K562 (cell line): ENCODE measurements around the gene LAP3. TPM values are rescaled to one million over a fixed set of nuclear protein-coding genes. Genes with fewer than 3 reads are reported as not detected.

Source experiments
- ATAC-seq: fragments of 200-7000 bp; cut with Tn5 transposase; 3 replicates; pipeline ENCODE4 v1.9.1; 2020; ENCODE audit warnings: moderate library complexity
- BruUV-seq: library from RNA; stranded (reverse); fragments of 400-500 nt; replicated peaks from 2 replicates; lab custom pipeline; 2021; lab: Mats Ljungman, UMichigan
- CTCF ChIA-PET: fragments of 300-600 bp; formaldehyde crosslinking; extraction: SDS; loops from one replicate; lab custom pipeline; 2021; ENCODE audit warnings: low intra/inter-chr PET ratio; lab: Yijun Ruan, JAX
- POLR2A ChIA-PET: fragments of 300-600, 350-650 bp; sonication (Branson Sonifier 250); formaldehyde crosslinking; extraction: SDS; loops from one replicate; lab custom pipeline; 2021; ENCODE audit warnings: antibody characterized with exemption, inconsistent platforms; lab: Yijun Ruan, JAX
- DNase-seq, 4 experiments: peaks; one replicate each; pipeline versions ENCODE4 v3.0.0 to v3.0.0-alpha.2; 2011 to 2018; ENCODE audit warnings: low spot score in 3 of 4, mixed read lengths in 3 of 4; ENCODE audit errors: extremely low read depth in 1 of 4
- FAIRE-seq: peaks from 2 replicates; lab custom pipeline; 2011; peaks lifted over from hg19 to GRCh38; lab: Jason Lieb, UNC
- H2AFZ ChIP-seq: 2 replicates; pipeline ENCODE4 v1.6.0; 2011; ENCODE audit warnings: low read depth, low read length, control low read depth, inconsistent platforms
- H3K27ac ChIP-seq: fragments of 200-600 bp; 3 replicates; pipeline ENCODE4 v1.8.0; 2011; ENCODE audit warnings: low read depth, mild to moderate bottlenecking, control low read depth, inconsistent platforms, low read length, moderate library complexity, mixed read lengths; ENCODE audit errors: extremely low read depth
- H3K27me3 ChIP-seq, 2 experiments: fragments of 300-600 bp in 1 of 2; 2 replicates in 1 of 2; 3 replicates in 1 of 2; pipeline versions ENCODE4 v1.6.0 to v1.8.0; 2011; ENCODE audit warnings: inconsistent platforms in 2 of 2, low read length in 2 of 2, mild to moderate bottlenecking in 1 of 2, mixed read lengths in 1 of 2, moderate library complexity in 1 of 2; ENCODE audit not compliant: control insufficient read depth in 2 of 2, insufficient read depth in 2 of 2
- H3K36me3 ChIP-seq: fragments of 300-600 bp; 3 replicates; pipeline ENCODE4 v1.8.0; 2011; ENCODE audit warnings: mild to moderate bottlenecking, low read length, inconsistent platforms; ENCODE audit not compliant: control insufficient read depth, insufficient read depth
- H3K4me1 ChIP-seq, 2 experiments: fragments of 200-600 bp in 1 of 2; replicated peaks in 1 of 2; 2 replicates in 1 of 2; 3 replicates in 1 of 2; pipeline versions ENCODE4 v1.5.1 to v1.8.0; 2011; ENCODE audit warnings: inconsistent platforms in 2 of 2, low read length in 2 of 2, mild to moderate bottlenecking in 1 of 2, mixed read lengths in 1 of 2, moderate library complexity in 1 of 2; ENCODE audit not compliant: control insufficient read depth in 2 of 2, insufficient read depth in 2 of 2
- H3K4me2 ChIP-seq: 2 replicates; pipeline ENCODE4 v1.6.1; 2011; ENCODE audit warnings: low read length, control low read depth, inconsistent platforms, mixed read lengths; ENCODE audit not compliant: insufficient read depth
- H3K4me3 ChIP-seq: fragments of 200-600 bp; sonication (generic), shearing (Covaris generic); 2 replicates; pipeline ENCODE4 v1.5.1; 2016; ENCODE audit warnings: control low read depth, inconsistent platforms
- H3K79me2 ChIP-seq: fragments of 200-600 bp; 3 replicates; pipeline ENCODE4 v1.8.0; 2011; ENCODE audit warnings: low read length, inconsistent platforms; ENCODE audit not compliant: control insufficient read depth, insufficient read depth
- H3K9ac ChIP-seq, 2 experiments: 2 replicates each; pipeline versions ENCODE4 v1.6.0 to v1.6.1; 2011; ENCODE audit warnings: low read depth in 2 of 2, low read length in 2 of 2, control low read depth in 1 of 2, inconsistent platforms in 1 of 2, mild to moderate bottlenecking in 1 of 2, mixed read lengths in 1 of 2; ENCODE audit not compliant: insufficient read depth in 1 of 2
- H3K9me1 ChIP-seq: one replicate; pipeline ENCODE4 v1.6.0; 2011; ENCODE audit warnings: inconsistent platforms, mild to moderate bottlenecking, low read length, moderate library complexity; ENCODE audit not compliant: control insufficient read depth, insufficient read depth
- H3K9me3 ChIP-seq: replicated peaks from 2 replicates; pipeline ENCODE4 v1.5.1; 2011; ENCODE audit warnings: low read depth, low read length, inconsistent platforms; ENCODE audit not compliant: control insufficient read depth, insufficient read depth
- H4K20me1 ChIP-seq: replicated peaks from 2 replicates; pipeline ENCODE4 v1.6.1; 2011; ENCODE audit warnings: low read length, inconsistent platforms, mixed read lengths; ENCODE audit not compliant: control insufficient read depth, insufficient read depth
- CREB1 ChIP-seq, 2 experiments: sonication (generic) in 1 of 2; formaldehyde crosslinking in 1 of 2; IDR thresholded peaks; 2 replicates each; pipeline versions ENCODE4 v1.6.1 to v1.8.0; 2012 to 2022; ENCODE audit warnings: inconsistent platforms in 1 of 2, mild to moderate bottlenecking in 1 of 2, missing genetic modification reagents in 1 of 2, moderate library complexity in 1 of 2
- ETV1 ChIP-seq: fragments of 450-650 bp; conservative IDR thresholded peaks from 2 replicates; pipeline ENCODE4 v1.6.1; 2016; ENCODE audit warnings: missing genetic modification characterization, control low read depth, low read depth, missing compliant biosample characterization
- FOXA3 ChIP-seq, 2 experiments: fragments of 450-650 bp in 1 of 2; sonication (generic) in 1 of 2; formaldehyde crosslinking; IDR thresholded peaks in 1 of 2; conservative IDR thresholded peaks in 1 of 2; 2 replicates each; pipeline versions ENCODE4 v1.4.0 to v1.8.0; 2020 to 2022; ENCODE audit warnings: mild to moderate bottlenecking in 2 of 2, missing genetic modification reagents in 1 of 2
- GTF3C2 ChIP-seq: IDR thresholded peaks from 3 replicates; pipeline ENCODE4 v1.6.1; 2011; ENCODE audit warnings: borderline replicate concordance, mild to moderate bottlenecking, moderate library complexity; ENCODE audit not compliant: insufficient read length; ENCODE audit errors: extremely low read depth
- HCFC1 ChIP-seq: IDR thresholded peaks from 2 replicates; pipeline ENCODE4 v1.6.1; 2012; ENCODE audit warnings: low read depth, low read length, improper control_type of control experiment
- IRF2 ChIP-seq: sonication (generic); formaldehyde crosslinking; IDR thresholded peaks from 2 replicates; pipeline ENCODE4 v1.8.1; 2022; ENCODE audit warnings: mild to moderate bottlenecking, missing genetic modification reagents
- PCBP2 ChIP-seq: fragments of 200-400 bp; formaldehyde crosslinking; IDR thresholded peaks from 2 replicates; pipeline ENCODE4 v1.6.1; 2018; ENCODE audit warnings: low read length, low read depth, mild to moderate bottlenecking, moderate library complexity; ENCODE audit not compliant: poor library complexity, severe bottlenecking
- PRPF4 ChIP-seq: fragments of 200-400 bp; formaldehyde crosslinking; IDR thresholded peaks from one replicate; pipeline ENCODE4 v1.6.1; 2017; ENCODE audit warnings: low read length, low read depth, mild to moderate bottlenecking; ENCODE audit not compliant: insufficient read depth, poor library complexity, severe bottlenecking
- SMARCA4 ChIP-seq: fragments of 450-650 bp; IDR thresholded peaks from 2 replicates; pipeline ENCODE4 v1.6.1; 2016
- SMARCA5 ChIP-seq: fragments of 450-650 bp; IDR thresholded peaks from 2 replicates; pipeline ENCODE4 v1.6.1; 2016
- STAT5B ChIP-seq: fragments of 250-450 bp; sonication (Bioruptor Pico); IDR thresholded peaks from 2 replicates; pipeline ENCODE4 v1.8.0; 2021; ENCODE audit warnings: mild to moderate bottlenecking, inconsistent platforms
- ZBTB8A ChIP-seq: fragments of 450-650 bp; IDR thresholded peaks from 2 replicates; pipeline ENCODE4 v1.6.1; 2018; ENCODE audit warnings: mild to moderate bottlenecking, moderate library complexity; ENCODE audit not compliant: partially characterized antibody
- ZNF398 ChIP-seq: fragments of 250-450 bp; sonication (Bioruptor Pico); IDR thresholded peaks from 2 replicates; pipeline ENCODE4 v1.8.0; 2021; ENCODE audit warnings: moderate library complexity, mild to moderate bottlenecking, inconsistent platforms
- WGBS: fragments of 100-300 bp; shearing (Covaris generic); methylation state at CpG from one replicate; pipeline ENCODE4 v1.1.6; 2016; ENCODE audit warnings: low coverage, mixed read lengths; ENCODE audit not compliant: insufficient coverage; ENCODE audit errors: missing lambda C conversion rate; 5-methylcytosine and 5-hydroxymethylcytosine counted together
- in situ Hi-C: fragments of 300-500 bp; cut with MboI; formaldehyde crosslinking; loops from 4 replicates; pipeline ENCODE4 v1.15.0; 2018; ENCODE audit warnings: inconsistent platforms, mixed read lengths
- intact Hi-C: fragments of 100-400 bp; cut with micrococcal nuclease; formaldehyde crosslinking; loops from 2 replicates; pipeline ENCODE4 v1.14.2; 2022
- polyA plus RNA-seq, 8 experiments: library from polyadenylated mRNA; depleted of rRNA in 4 of 8; stranded (reverse) in 5 of 8; unstranded in 3 of 8; fragments of >200 nt; fragmentation: Nextera tagmentation in 2 of 8; fragmentation: Illumina TruSeq in 1 of 8; extraction: Ambion mirVana in 2 of 8; extraction: Trizol in 1 of 8; gene quantifications; 2 replicates each; pipeline versions ENCODE4 v1.2.1 to v1.2.3, GENCODE V29; 2011 to 2014; ENCODE audit warnings: inconsistent platforms in 1 of 8, missing spikeins in 1 of 8
- total RNA-seq, 7 experiments: library from RNA; depleted of rRNA in 6 of 7; stranded (reverse); fragments of >200 nt in 6 of 7; fragmentation: Illumina TruSeq in 2 of 7; extraction: Trizol in 2 of 7; gene quantifications; 2 replicates each; pipeline versions ENCODE4 v1.2.1 to v1.2.3, GENCODE V29; 2011 to 2021; ENCODE audit warnings: low replicate concordance in 1 of 7

LAP3 gene
- total and polyA plus RNA-seq, 9 of the 15 experiments (the other 6 are each of a cell fraction or from before 2014, with no cell fraction given): 82.3 to 170 (median 107) TPM

GRCh38 chr4:17633600-17633999, 56.6 kb downstream of the LAP3 start (continued):
- TF ChIP-seq ZNF398 (CRISPR knock-in tag): no peak
- no peak for TF ChIP-seq IRF2 (CRISPR knock-in tag)
- no peak for TF ChIP-seq HCFC1
- TF ChIP-seq, all 486 proteins: peak for 0

GRCh38 chr4:17635056-17635455, 58.1 kb downstream of the LAP3 start:
- FAIRE-seq: no peak
- CTCF ChIA-PET: interaction anchor here (2.7 kb wide), 1 partner anchor 86 kb away, joined by 13 read pairs; no protein-coding TSS in a partner anchor
- in situ Hi-C loops: no loop called here
- TF ChIP-seq STAT5B (no peak), PCBP2 (no peak), ETV1 (tag) (no peak), CREB1 (IDR thresholded peaks at IDR 0.05) (no peak), CREB1 (CRISPR knock-in tag; IDR thresholded peaks at IDR 0.05) (no peak), ZBTB8A (no peak), GTF3C2 (no peak), PRPF4 (no peak), SMARCA5 (no peak), FOXA3 (CRISPR knock-in tag; conservative IDR thresholded peaks at IDR 0.05 in 1 of 2, IDR thresholded peaks at IDR 0.05 in 1 of 2) (no peak), SMARCA4 (no peak)

More at GRCh38 chr4:17635056-17635455, 58.1 kb downstream of the LAP3 start:
- DNase-seq (no peak), ATAC-seq (no peak)
- intact Hi-C loops: loop anchor here (10.0 kb wide), 1 partner anchor 170 kb away; no protein-coding TSS in a partner anchor
- H3K27me3 ChIP-seq: no peaks in the 10 kb centered on the region
- no TSS peak for BruUV-seq
- POLR2A ChIA-PET: interaction anchor here (0.6 kb wide), 1 partner anchor 84 kb away, joined by 3 read pairs; no protein-coding TSS in a partner anchor
- peaks cover 3 to 13% of the 10 kb centered on the region in 2 experiments; a peak in 2 of 5 replicates for H3K4me1 ChIP-seq
- H2AFZ ChIP-seq: no peak overlapping the region
- no peaks in the 10 kb centered on the region for H3K9me1 ChIP-seq
- H3K4me3 ChIP-seq: no peak overlapping the region
- H3K9ac ChIP-seq: no peak overlapping the region
- H3K9me3 ChIP-seq: no peaks in the 10 kb centered on the region
- WGBS: 85% methylated on average over 4 of the region's 4 CpGs
- H3K36me3 ChIP-seq: peaks cover 57% of the 10 kb centered on the region
- no peaks in the 10 kb centered on the region for H3K79me2 ChIP-seq
- no peak overlapping the region for H3K27ac ChIP-seq
- H4K20me1 ChIP-seq: peaks cover 6% of the 10 kb centered on the region
- H3K4me2 ChIP-seq: no peak overlapping the region
